ENCODE results near the gene WRAP53.

Gene WRAP53

DNA sequence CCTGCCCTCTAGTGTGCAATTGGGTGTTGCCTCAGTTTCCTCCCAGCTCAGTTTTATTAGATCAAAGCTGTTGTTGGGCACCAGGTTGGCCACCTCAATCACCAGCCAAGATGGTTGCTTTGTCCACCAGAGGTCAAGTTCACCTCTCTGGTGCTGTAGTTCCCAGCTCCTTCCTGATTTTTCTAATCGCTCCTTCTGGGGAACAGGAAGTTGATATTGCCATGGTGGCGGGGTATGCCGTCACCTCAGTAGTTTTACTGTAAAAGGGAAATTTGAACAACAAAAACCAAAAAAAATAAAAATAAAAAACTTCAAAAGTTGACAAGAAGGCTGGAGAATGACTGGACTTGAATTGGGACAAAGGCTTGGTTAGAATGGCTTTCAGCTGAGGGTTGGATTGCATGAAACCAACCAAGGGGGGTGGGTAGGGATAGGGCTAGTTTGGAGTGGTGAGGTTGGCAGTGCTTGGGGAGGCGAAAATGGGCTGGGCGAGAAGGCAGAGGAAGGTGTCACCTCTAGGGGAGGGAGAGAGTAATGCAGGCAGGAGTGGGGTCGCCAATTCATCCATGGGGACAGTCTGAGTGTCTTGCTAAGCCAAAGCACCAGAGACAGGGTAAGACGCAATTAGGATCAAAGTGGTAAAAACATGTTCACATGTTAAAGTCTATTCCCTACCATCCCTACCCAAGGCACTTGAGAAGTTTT, 22.9 kb downstream of the WRAP53 start:
- no peak overlapping the region for H3K27ac Mint-ChIP-seq
- TF ChIP-seq, protein P1, sequence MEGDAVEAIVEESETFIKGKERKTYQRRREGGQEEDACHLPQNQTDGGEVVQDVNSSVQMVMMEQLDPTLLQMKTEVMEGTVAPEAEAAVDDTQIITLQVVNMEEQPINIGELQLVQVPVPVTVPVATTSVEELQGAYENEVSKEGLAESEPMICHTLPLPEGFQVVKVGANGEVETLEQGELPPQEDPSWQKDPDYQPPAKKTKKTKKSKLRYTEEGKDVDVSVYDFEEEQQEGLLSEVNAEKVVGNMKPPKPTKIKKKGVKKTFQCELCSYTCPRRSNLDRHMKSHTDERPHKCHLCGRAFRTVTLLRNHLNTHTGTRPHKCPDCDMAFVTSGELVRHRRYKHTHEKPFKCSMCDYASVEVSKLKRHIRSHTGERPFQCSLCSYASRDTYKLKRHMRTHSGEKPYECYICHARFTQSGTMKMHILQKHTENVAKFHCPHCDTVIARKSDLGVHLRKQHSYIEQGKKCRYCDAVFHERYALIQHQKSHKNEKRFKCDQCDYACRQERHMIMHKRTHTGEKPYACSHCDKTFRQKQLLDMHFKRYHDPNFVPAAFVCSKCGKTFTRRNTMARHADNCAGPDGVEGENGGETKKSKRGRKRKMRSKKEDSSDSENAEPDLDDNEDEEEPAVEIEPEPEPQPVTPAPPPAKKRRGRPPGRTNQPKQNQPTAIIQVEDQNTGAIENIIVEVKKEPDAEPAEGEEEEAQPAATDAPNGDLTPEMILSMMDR (IDR thresholded peaks at IDR 0.05) = peak; percentile 37
- peaks cover 44% of the 10 kb centered on the region for H3K27me3 Mint-ChIP-seq (ENCODE audit: low read depth, poor library complexity)
- H3K4me3 Mint-ChIP-seq = no peak overlapping the region
- H3K9me3 Mint-ChIP-seq = no peaks in the 10 kb centered on the region
- peaks cover 64% of the 10 kb centered on the region for H3K4me1 Mint-ChIP-seq
- no peak for DNase-seq
- peaks cover 15% of the 10 kb centered on the region for H3K36me3 Mint-ChIP-seq (ENCODE audit: low read depth)

DNA sequence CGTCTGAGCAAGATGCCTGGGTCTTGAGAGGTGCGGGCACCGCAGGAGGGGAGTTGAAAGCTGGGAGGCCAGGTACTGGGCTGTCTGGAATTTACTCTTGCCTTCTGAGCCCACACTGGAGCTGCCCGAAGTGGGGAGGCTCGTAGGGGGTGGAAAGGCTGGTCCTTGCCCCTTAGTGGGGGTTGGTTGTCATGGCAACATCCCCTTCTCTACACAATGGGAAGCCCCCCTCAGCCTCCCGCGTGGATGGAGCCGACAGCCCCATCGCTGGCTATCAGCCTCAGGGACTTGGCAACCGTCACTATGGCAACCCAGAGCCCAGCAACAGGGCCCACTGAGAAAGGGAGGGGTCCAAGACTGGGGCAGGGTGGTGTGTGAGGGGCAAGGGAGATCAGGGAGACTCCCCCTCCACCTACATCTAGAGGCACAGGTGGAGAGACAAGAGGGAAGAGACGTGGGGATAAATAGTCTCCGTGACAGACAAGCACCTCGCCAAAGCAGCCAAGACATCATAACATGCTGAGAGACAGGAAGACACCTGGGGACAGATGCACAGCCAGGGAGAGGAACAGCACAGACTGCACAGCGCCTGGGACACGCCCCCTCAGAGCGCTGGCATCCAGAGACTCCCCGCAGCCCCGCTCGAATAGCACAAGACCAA, 24.0 kb downstream of the WRAP53 start:
- Mint-ChIP-seq H3K36me3 (ENCODE audit: low read depth) (peaks cover 15% of the 10 kb centered on the region), H3K4me1 (peaks cover 61% of the 10 kb centered on the region), H3K4me3 (no peak overlapping the region), H3K27ac (no peak overlapping the region), H3K27me3 (ENCODE audit: low read depth, poor library complexity) (peaks cover 39% of the 10 kb centered on the region), H3K9me3 (no peaks in the 10 kb centered on the region)
- DNase-seq = peak; percentile 43
- TF ChIP-seq, protein P1 (IDR thresholded peaks at IDR 0.05) = no peak

DNA sequence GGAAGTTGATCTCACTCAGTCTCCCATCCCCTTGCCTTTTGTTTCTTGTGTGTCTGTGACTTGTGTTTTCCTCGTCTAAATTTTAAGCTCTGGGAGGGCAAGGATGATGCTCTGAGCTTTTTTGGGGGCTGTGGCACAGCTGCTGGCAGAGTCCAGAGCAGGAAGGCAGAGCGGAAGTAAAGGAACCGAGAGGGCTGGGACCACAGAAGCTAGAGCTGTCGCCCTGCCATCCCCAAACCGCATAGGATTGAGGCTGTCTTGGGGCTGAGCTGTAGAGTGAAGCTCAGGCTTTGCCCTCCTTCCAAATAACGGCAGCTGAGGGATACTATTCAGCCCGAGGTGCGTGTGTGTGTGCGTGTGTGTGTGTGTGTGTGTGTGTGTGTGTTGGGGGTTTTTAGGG, 25.5 kb downstream of the WRAP53 start:
- Mint-ChIP-seq H3K27me3 (ENCODE audit: low read depth, poor library complexity) (peaks cover 44% of the 10 kb centered on the region), H3K36me3 (ENCODE audit: low read depth) (peaks cover 15% of the 10 kb centered on the region), H3K27ac (no peak overlapping the region), H3K4me3 (no peak overlapping the region), H3K9me3 (no peaks in the 10 kb centered on the region), H3K4me1 (peaks cover 74% of the 10 kb centered on the region)
- DNase-seq = no peak
- TF ChIP-seq, protein P1 (IDR thresholded peaks at IDR 0.05) = no peak

DNA sequence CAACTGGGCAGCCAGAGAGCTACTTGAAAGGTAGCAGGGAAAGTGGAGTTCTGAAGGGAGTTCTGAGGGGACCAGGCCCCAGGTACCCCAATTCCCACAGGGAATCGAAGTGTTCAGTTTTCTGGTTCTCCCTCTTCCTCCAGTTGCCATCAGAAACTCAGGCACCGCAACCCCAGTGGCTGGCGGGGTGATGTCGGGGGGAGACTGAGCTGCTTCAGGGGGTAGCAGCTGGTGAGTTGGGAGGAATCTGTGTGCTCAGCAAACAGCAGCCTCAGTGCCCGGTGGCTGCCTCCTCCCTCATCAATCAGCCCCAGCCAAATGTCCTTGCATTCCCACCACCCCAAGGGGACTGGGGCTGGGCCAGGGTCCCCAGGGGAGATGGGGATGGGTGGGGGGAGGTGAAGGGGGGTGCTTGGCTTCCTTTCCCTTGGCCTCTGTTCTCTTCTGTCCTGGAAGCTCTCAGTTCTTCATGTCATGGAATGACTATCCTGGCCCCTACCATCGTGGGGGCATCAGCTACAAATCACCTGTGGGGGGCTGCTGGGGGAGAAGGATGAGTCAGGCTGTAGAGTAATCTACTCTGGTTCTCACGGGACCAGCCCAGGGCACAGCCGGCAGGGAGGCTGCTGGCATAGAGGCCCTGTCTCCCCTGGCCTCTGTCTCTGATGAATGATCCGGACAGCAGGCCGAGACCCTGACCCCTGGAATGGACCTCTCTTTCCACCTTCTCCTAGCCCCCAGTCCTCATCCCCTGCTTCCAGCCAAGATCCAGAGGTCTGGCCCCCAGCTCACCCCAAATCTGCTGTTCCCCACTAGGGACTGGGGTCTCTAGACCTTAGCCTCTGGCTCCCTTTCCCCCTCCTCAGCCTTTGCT, 26.7 kb downstream of the WRAP53 start:
- no peak overlapping the region for H3K27ac Mint-ChIP-seq
- H3K4me1 Mint-ChIP-seq = peaks cover 78% of the 10 kb centered on the region
- H3K4me3 Mint-ChIP-seq = peak overlapping the region; percentile 44
- H3K27me3 Mint-ChIP-seq (ENCODE audit: low read depth, poor library complexity) = peaks cover 56% of the 10 kb centered on the region
- no peak for DNase-seq
- peaks cover 14% of the 10 kb centered on the region for H3K36me3 Mint-ChIP-seq (ENCODE audit: low read depth)
- no peaks in the 10 kb centered on the region for H3K9me3 Mint-ChIP-seq
- TF ChIP-seq, protein P1 (IDR thresholded peaks at IDR 0.05) = no peak

DNA sequence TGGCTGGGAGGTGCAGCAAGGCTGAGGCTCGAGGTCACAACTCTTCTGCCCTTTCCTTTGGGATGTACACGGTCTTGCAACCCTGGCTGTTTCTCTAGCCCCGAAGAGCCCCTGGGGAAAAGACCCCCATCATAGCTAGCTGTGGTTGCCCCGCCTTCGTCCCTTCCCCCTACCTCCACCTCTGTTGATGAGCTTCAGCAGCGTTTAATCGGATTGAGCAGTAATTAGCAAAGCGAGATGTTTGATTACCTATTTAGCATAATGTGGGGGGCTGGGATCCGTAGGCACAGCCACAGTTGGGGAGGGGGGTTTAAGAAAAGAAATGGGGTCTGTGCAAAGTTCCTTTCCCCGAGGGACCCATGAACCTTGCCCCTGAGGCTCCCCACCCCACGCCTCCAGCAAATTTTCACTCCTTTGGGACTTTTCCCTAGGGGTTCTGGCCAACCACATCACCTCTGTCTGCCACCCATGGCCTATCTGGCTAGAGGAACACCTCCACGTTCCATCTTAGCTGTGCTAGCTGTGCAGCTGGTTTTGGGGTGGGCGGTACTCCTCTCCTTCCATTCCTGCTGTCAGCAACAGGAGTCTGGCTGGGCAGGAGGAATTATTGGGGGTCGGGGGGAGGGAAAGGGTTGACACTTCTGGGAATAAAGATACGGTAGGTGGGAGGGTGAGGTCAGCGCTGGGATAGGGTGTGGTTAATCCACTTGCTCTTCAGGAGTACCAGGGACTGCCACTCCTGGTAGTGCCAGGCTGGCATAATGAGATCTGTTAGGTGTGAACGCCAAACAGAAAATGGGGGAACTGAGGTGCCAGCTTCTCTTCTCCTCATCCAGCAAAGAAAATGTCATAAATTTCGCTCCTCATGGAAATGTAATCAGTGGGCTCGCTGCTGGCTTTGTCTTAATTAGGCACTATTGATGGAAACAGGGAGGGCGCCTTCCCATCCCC, 27.9 kb downstream of the WRAP53 start:
- TF ChIP-seq, protein P1 (IDR thresholded peaks at IDR 0.05) = no peak
- Mint-ChIP-seq H3K36me3 (ENCODE audit: low read depth) (peaks cover 2% of the 10 kb centered on the region), H3K27ac (no peak overlapping the region), H3K4me1 (peaks cover 76% of the 10 kb centered on the region), H3K27me3 (ENCODE audit: low read depth, poor library complexity) (peaks cover 58% of the 10 kb centered on the region), H3K9me3 (no peaks in the 10 kb centered on the region), H3K4me3 (peak overlapping the region; percentile 86)
- no peak for DNase-seq
